Measurements from ENCODE around the gene ARHGEF17. TPM values are rescaled to one million over a fixed set of nuclear protein-coding genes. Genes with fewer than 3 reads are reported as not detected.

Gene ARHGEF17
- total and polyA plus RNA-seq, 2 of the 8 experiments (the other 6 are each of a cell fraction or from before 2014, with no cell fraction given) = 11.3 to 14.6 TPM

DNA sequence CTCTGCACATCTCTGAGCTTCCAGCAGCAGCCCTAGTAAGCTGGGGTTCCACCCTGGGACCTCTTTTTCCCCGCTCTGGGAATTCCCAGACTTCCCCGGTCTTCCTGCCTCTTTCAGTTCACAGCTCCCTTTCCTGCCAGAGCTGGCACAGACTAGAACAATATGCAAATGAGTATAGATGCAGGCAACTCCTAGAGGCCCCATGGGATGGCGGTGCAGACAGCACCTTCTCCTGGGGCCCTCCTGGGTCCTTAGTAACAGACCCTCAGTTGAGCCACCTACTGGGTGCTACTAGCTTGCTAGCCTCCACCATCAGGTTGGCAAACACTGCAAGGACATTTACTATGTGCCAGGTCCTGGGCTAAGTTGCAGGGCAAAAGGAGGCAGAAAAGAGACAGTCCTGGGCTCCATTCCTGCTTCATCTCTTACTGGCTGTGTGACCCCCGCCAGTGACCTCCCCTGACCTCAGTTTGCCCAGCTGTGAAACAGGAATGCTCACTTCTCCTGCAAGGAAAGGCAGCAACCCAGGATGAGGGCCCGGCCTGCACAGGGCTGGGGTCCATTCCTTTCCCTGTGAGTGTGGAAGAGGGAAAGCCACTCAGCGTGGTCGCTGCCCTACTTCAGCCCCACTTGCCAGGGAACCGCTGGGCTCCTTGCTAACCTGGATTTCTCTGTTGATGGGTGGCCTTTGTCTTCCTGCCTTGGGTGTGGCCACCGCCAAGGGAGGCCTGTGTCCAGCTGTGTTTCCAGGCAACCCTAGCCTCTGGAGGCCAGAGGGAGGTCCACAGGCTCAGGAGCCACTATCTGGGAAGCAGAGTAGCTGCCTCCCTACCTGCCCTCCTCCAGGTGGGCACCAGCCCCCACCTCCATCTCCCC is 75.4 kb downstream of the ARHGEF17 start:
- Histone ChIP-seq H2AFZ (ENCODE audit: low read length) (no peak overlapping the region), H3K18ac (ENCODE audit: extremely low read depth, low read length) (no peak overlapping the region), H3K79me2 (ENCODE audit: control insufficient read depth in 1 of 2, insufficient read depth in 2 of 2, low read length in 2 of 2) (peaks cover 0 to 3% of the 10 kb centered on the region in 2 experiments; a peak in 1 of 4 replicates), H3K4ac (replicated peaks; ENCODE audit: insufficient read length, low read depth, low read length) (peak overlapping the region; percentile 16), H4K20me1 (replicated peaks in 1 of 2; ENCODE audit: control insufficient read depth in 1 of 2, insufficient read depth in 2 of 2, low read length in 2 of 2) (peaks cover 6 to 9% of the 10 kb centered on the region in 2 experiments), H2AK5ac (ENCODE audit: low read depth, low read length) (no peak overlapping the region; the same call in 1 of the 2 replicates), H3K14ac (ENCODE audit: insufficient read length) (no peak overlapping the region), H2BK15ac (ENCODE audit: low read length) (no peak overlapping the region), H3K4me3 (ENCODE audit: extremely low read depth in 1 of 4, insufficient read depth in 2 of 4, low read depth in 3 of 4, low read length in 4 of 4) (no peak overlapping the region), H2BK20ac (ENCODE audit: low read length) (no peak overlapping the region), H3K79me1 (ENCODE audit: low read depth, low read length) (peaks cover 7% of the 10 kb centered on the region; the same call in 1 of the 2 replicates), H3K23me2 (ENCODE audit: low read depth, low read length) (no peaks in the 10 kb centered on the region), H3K23ac (ENCODE audit: insufficient read length) (no peak overlapping the region), H3K9ac (replicated peaks in 1 of 4; ENCODE audit: extremely low read depth in 1 of 4, low read depth in 3 of 4, low read length in 3 of 4) (no peak overlapping the region), H3K36me3 (ENCODE audit: control insufficient read depth in 2 of 4, insufficient read depth in 4 of 4, low read length in 3 of 4) (no peaks in the 10 kb centered on the region), H3K56ac (replicated peaks; ENCODE audit: insufficient read length, low read depth, low read length) (no peak overlapping the region), H3K9me3 (ENCODE audit: insufficient read depth in 2 of 2, low read depth in 1 of 2, low read length in 1 of 2) (no peaks in the 10 kb centered on the region), H4K91ac (replicated peaks; ENCODE audit: insufficient read length, low read length) (peak overlapping the region; percentile 9), H4K5ac (ENCODE audit: insufficient read length, low read depth, low read length) (no peak overlapping the region), H3K4me2 (ENCODE audit: insufficient read depth in 1 of 2, low read depth in 2 of 2, low read length in 2 of 2) (no peak overlapping the region), H4K8ac (ENCODE audit: extremely low read depth, insufficient read depth, low read length) (peak overlapping the region; percentile 65; the same call in 1 of the 2 replicates), H3K4me1 (replicated peaks in 1 of 4; ENCODE audit: control insufficient read depth in 3 of 4, insufficient read depth in 4 of 4, low read length in 3 of 4) (peaks cover 0 to 11% (median 0%) of the 10 kb centered on the region in 4 experiments; a peak in 1 of 7 replicates), H2BK5ac (ENCODE audit: low read depth, low read length) (peak overlapping the region; percentile 12; the same call in 1 of the 2 replicates), H2BK12ac (ENCODE audit: low read depth, low read length) (no peak overlapping the region), H3K27ac (ENCODE audit: low read depth, low read length) (no peak overlapping the region), H3K27me3 (replicated peaks in 1 of 4; ENCODE audit: control insufficient read depth in 3 of 4, extremely low read depth in 1 of 4, insufficient read depth in 3 of 4, low read length in 3 of 4) (0 out of 7 replicates have a peak, but pooled peaks cover 0 to 2% (median 0%) of the 10 kb centered on the region in 4 experiments), H2BK120ac (replicated peaks; ENCODE audit: low read depth, low read length) (no peak overlapping the region)
- DNase-seq (ENCODE audit: low read depth in 1 of 2, low spot score in 2 of 2) (no peak), FAIRE-seq (no peak)
- ChIA-PET POLR2A (ENCODE audit: partially characterized antibody) (interaction anchor here (1.0 to 1.3 kb wide), 2 partner anchors 11 to 13 kb away, joined by 3 read pairs; no protein-coding TSS in a partner anchor), CTCF (ENCODE audit: partially characterized antibody) (interaction anchor here (0.7 to 59.1 kb wide), 12 partner anchors 10 to 277 kb away, joined by 3 to 1456 read pairs (median 4); no protein-coding TSS in a partner anchor)
- 88% methylated on average over 6 of the region's 9 CpGs; no CpG with 5 or more reads in 1 of the 2 experiments for WGBS, 2 experiments (ENCODE audit: extremely low coverage in 1 of 2, insufficient coverage in 1 of 2, insufficient read length in 1 of 2, insufficient replicate concordance in 2 of 2, low coverage in 1 of 2, low lambda C conversion rate in 2 of 2, missing lambda C conversion rate in 1 of 2)
- no peak for TF ChIP-seq POLR2A (IDR thresholded peaks at IDR 0.05; ENCODE audit: control extremely low read depth in 1 of 2, low read depth in 2 of 2, low read length in 2 of 2)
- TF ChIP-seq CTBP2 (IDR thresholded peaks at IDR 0.05; ENCODE audit: borderline replicate concordance, insufficient read depth, insufficient read length, low read length) = no peak
- TF ChIP-seq NANOG (IDR thresholded peaks at IDR 0.05; ENCODE audit: insufficient read depth, low read depth, low read length, poor library complexity, severe bottlenecking) = no peak
- no peak for TF ChIP-seq SP1 (IDR thresholded peaks at IDR 0.05; ENCODE audit: low read depth, low read length)
- no peak for TF ChIP-seq CBX5 (IDR thresholded peaks at IDR 0.05; ENCODE audit: low read depth, low read length)
- no peak for TF ChIP-seq PHF8 (conservative IDR thresholded peaks at IDR 0.05; ENCODE audit: low read depth, low read length)
- TF ChIP-seq SIN3A (conservative IDR thresholded peaks at IDR 0.05 in 1 of 2, IDR thresholded peaks at IDR 0.05 in 1 of 2; ENCODE audit: low read depth in 1 of 2, low read length in 2 of 2) = no peak
- no peak for TF ChIP-seq SIX5 (IDR thresholded peaks at IDR 0.05; ENCODE audit: low read depth, low read length)
- TF ChIP-seq MAFK (IDR thresholded peaks at IDR 0.05; ENCODE audit: low read depth, low read length) = no peak
- TF ChIP-seq CHD2 (IDR thresholded peaks at IDR 0.05; ENCODE audit: low read length) = no peak
- TF ChIP-seq KDM4A (IDR thresholded peaks at IDR 0.05; ENCODE audit: low read depth, low read length, severe bottlenecking) = no peak
- no peak for TF ChIP-seq SP2 (IDR thresholded peaks at IDR 0.05; ENCODE audit: low read length)

All from H1 (cell line).